ENCODE data around the gene BLACAT1. TPM values are rescaled to one million over a fixed set of nuclear protein-coding genes. Genes with fewer than 3 reads are reported as not detected.

Gene BLACAT1
- polyA plus RNA-seq, 3 donors, result not detected

DNA sequence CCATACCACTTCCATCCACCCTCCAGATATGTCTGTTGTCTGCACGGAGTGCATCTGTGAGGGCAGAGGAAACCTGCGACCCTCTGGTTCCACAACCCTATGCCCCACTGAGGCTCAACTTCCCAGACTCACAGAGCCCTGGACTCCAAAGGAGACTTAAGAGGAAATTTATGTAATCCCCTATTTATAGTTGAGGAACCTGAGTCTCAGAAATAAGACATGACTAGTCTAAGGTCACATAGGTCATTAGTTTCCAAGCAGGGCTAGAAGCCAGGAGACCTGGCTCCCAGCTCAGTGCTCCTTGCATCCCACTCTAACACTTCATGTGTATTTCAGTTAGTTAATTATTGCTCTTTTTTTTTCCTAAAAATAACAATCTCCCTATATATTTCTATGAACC is 18.3 kb downstream of the BLACAT1 start:
- Histone ChIP-seq H3K4me2 (replicated peaks; ENCODE audit: extremely low read depth, low read length, poor library complexity, severe bottlenecking) (no peak overlapping the region), H4K20me1 (ENCODE audit: insufficient read depth, low read length) (no peaks in the 10 kb centered on the region), H3K9ac (ENCODE audit: insufficient read depth, low read length, poor library complexity, severe bottlenecking) (no peak overlapping the region), H3K4me3 (replicated peaks in 1 of 3; ENCODE audit: low read depth in 2 of 3, low read length in 3 of 3) (no peak overlapping the region), H3K79me2 (ENCODE audit: insufficient read depth, low read length) (no peaks in the 10 kb centered on the region), H3K4me1 (ENCODE audit: control insufficient read depth in 1 of 2, insufficient read depth in 2 of 2, low read length in 2 of 2) (peaks cover 27 to 43% of the 10 kb centered on the region in 2 donors), H3K27ac (ENCODE audit: low read depth in 1 of 2, low read length in 2 of 2) (no peak overlapping the region), H2AFZ (ENCODE audit: insufficient read depth, low read depth, low read length, poor library complexity, severe bottlenecking) (no peak overlapping the region), H3K36me3 (replicated peaks in 1 of 2; ENCODE audit: control insufficient read depth in 1 of 2, insufficient read depth in 2 of 2, low read length in 2 of 2) (no peaks in the 10 kb centered on the region), H3K9me3 (replicated peaks in 1 of 2; ENCODE audit: control insufficient read depth in 1 of 2, insufficient read depth in 1 of 2, low read length in 2 of 2) (no peaks in the 10 kb centered on the region), H3K27me3 (ENCODE audit: control insufficient read depth in 2 of 2, insufficient read depth in 2 of 2, low read length in 2 of 2) (no peaks in the 10 kb centered on the region)
- 60% methylated on average over 1 of the region's 2 CpGs for WGBS (ENCODE audit: insufficient coverage)
- TF ChIP-seq, protein P1, sequence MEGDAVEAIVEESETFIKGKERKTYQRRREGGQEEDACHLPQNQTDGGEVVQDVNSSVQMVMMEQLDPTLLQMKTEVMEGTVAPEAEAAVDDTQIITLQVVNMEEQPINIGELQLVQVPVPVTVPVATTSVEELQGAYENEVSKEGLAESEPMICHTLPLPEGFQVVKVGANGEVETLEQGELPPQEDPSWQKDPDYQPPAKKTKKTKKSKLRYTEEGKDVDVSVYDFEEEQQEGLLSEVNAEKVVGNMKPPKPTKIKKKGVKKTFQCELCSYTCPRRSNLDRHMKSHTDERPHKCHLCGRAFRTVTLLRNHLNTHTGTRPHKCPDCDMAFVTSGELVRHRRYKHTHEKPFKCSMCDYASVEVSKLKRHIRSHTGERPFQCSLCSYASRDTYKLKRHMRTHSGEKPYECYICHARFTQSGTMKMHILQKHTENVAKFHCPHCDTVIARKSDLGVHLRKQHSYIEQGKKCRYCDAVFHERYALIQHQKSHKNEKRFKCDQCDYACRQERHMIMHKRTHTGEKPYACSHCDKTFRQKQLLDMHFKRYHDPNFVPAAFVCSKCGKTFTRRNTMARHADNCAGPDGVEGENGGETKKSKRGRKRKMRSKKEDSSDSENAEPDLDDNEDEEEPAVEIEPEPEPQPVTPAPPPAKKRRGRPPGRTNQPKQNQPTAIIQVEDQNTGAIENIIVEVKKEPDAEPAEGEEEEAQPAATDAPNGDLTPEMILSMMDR (IDR thresholded peaks at IDR 0.05), result no peak
- peaks cover 41% of the 10 kb centered on the region for H3K4me1 Mint-ChIP-seq
- no peaks in the 10 kb centered on the region for H3K36me3 Mint-ChIP-seq
- DNase-seq, result no peak
- H3K4me3 Mint-ChIP-seq, result no peak overlapping the region
- intact Hi-C loops (cut with micrococcal nuclease), result no loop called here
- H3K27ac Mint-ChIP-seq, result no peak overlapping the region
- H3K9me3 Mint-ChIP-seq, result no peaks in the 10 kb centered on the region
- peaks cover 5 to 32% (median 25%) of the 10 kb centered on the region in 3 donors for H3K27me3 Mint-ChIP-seq (ENCODE audit: low read depth in 3 of 3)

DNA sequence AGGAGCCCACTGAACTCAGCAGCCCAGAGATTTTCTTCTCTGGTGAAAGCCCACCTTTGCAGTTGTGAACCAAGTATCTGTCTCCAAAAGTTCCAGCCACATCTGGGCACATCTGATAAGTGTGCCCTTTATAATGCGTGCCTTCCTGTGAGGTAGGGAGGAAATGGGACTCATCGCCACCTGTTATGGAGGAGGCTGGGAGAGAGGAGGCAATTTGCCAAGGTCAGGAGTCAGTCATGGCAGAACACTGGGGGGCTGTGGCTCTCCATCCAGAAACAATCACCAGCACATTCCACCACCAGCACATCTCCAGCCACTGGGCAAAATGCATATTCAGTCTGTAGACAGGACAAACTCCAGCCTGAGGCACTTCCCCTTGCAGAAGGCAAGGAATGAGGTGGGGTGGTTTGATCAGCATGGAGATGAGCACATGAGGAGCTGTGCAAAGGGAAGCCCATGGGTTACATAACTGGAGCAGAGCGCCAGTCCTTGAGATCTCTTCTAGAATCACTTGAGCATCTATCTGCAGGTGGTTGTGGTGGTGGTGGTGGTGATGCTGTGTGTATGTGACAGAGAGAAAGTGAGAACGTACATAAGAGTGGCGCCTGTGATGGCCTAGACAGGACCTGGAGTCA is 19.0 kb downstream of the BLACAT1 start:
- Mint-ChIP-seq H3K27me3 (ENCODE audit: low read depth in 3 of 3) (peaks cover 6 to 35% (median 29%) of the 10 kb centered on the region in 3 donors), H3K9me3 (no peaks in the 10 kb centered on the region), H3K27ac (peak overlapping the region in 1 of 7 donors; percentile 6), H3K4me1 (peaks cover 40% of the 10 kb centered on the region), H3K36me3 (no peaks in the 10 kb centered on the region), H3K4me3 (peak overlapping the region in 1 of 2 donors; percentile 30)
- Histone ChIP-seq H3K79me2 (ENCODE audit: insufficient read depth, low read length) (no peaks in the 10 kb centered on the region), H3K36me3 (replicated peaks in 1 of 2; ENCODE audit: control insufficient read depth in 1 of 2, insufficient read depth in 2 of 2, low read length in 2 of 2) (no peaks in the 10 kb centered on the region), H3K9ac (ENCODE audit: insufficient read depth, low read length, poor library complexity, severe bottlenecking) (no peak overlapping the region), H3K4me2 (replicated peaks; ENCODE audit: extremely low read depth, low read length, poor library complexity, severe bottlenecking) (no peak overlapping the region), H3K27me3 (ENCODE audit: control insufficient read depth in 2 of 2, insufficient read depth in 2 of 2, low read length in 2 of 2) (no peaks in the 10 kb centered on the region), H3K4me1 (ENCODE audit: control insufficient read depth in 1 of 2, insufficient read depth in 2 of 2, low read length in 2 of 2) (peaks cover 26 to 40% of the 10 kb centered on the region in 2 donors), H3K27ac (ENCODE audit: low read depth in 1 of 2, low read length in 2 of 2) (no peak overlapping the region), H2AFZ (ENCODE audit: insufficient read depth, low read depth, low read length, poor library complexity, severe bottlenecking) (no peak overlapping the region), H3K4me3 (replicated peaks in 1 of 3; ENCODE audit: low read depth in 2 of 3, low read length in 3 of 3) (no peak overlapping the region), H3K9me3 (replicated peaks in 1 of 2; ENCODE audit: control insufficient read depth in 1 of 2, insufficient read depth in 1 of 2, low read length in 2 of 2) (no peaks in the 10 kb centered on the region), H4K20me1 (ENCODE audit: insufficient read depth, low read length) (no peaks in the 10 kb centered on the region)
- TF ChIP-seq, protein P1 (IDR thresholded peaks at IDR 0.05), result no peak
- 74% methylated on average over 5 of the region's 5 CpGs for WGBS (ENCODE audit: insufficient coverage)
- no peak for DNase-seq
- intact Hi-C loops (cut with micrococcal nuclease), result no loop called here

All from CD14-positive monocyte (primary cell).